ENCODE measurements around the gene MAP4K3. TPM values are rescaled to one million over a fixed set of nuclear protein-coding genes. Genes with fewer than 3 reads are reported as not detected.

MAP4K3 gene
- total and polyA plus RNA-seq, 2 of the 4 experiments (the other 2 are of a cell fraction): 13.2 to 32.6 TPM

- Histone ChIP-seq H3K36me3 (ENCODE audit: control insufficient read depth, insufficient read depth, low read length) (peaks cover 7% of the 10 kb centered on the region), H2AK5ac (ENCODE audit: low read depth, low read length) (no peak overlapping the region), H2BK15ac (ENCODE audit: low read depth, low read length) (no peak overlapping the region), H2BK20ac (ENCODE audit: low read depth, low read length) (no peak overlapping the region), H3K23ac (ENCODE audit: low read depth, low read length) (no peak overlapping the region), H4K5ac (ENCODE audit: low read depth, low read length) (no peak overlapping the region), H3K27ac (ENCODE audit: insufficient read depth, low read length) (no peak overlapping the region), H3K9me1 (ENCODE audit: insufficient read depth, low read length) (peaks cover 5% of the 10 kb centered on the region), H4K91ac (ENCODE audit: insufficient read depth, low read depth, low read length) (no peak overlapping the region), H2AK9ac (replicated peaks; ENCODE audit: low read depth, low read length, poor library complexity) (no peak overlapping the region), H3K4ac (ENCODE audit: low read depth, low read length) (no peak overlapping the region), H2AFZ (replicated peaks; ENCODE audit: low read length, poor library complexity) (no peak overlapping the region), H3K9ac (ENCODE audit: low read depth, low read length) (no peak overlapping the region), H3K56ac (ENCODE audit: extremely low read depth, insufficient read depth, low read length) (no peak overlapping the region), H3K79me1 (ENCODE audit: low read depth in 1 of 2, low read length in 2 of 2) (peaks cover 8 to 9% of the 10 kb centered on the region in 2 experiments; a peak in 3 of 4 replicates), H3K14ac (replicated peaks; ENCODE audit: low read depth, low read length) (no peak overlapping the region), H3K4me1 (ENCODE audit: control insufficient read depth, insufficient read depth, low read length) (no peaks in the 10 kb centered on the region; the same call in 1 of the 2 replicates), H3K4me2 (ENCODE audit: low read depth, low read length) (no peak overlapping the region), H4K8ac (ENCODE audit: low read depth in 2 of 2, low read length in 2 of 2) (no peak overlapping the region), H3K9me3 (ENCODE audit: control insufficient read depth, insufficient read depth, low read length) (no peaks in the 10 kb centered on the region), H4K20me1 (ENCODE audit: insufficient read depth, low read length) (no peaks in the 10 kb centered on the region; the same call in 1 of the 2 replicates), H3K18ac (ENCODE audit: low read depth, low read length) (no peak overlapping the region), H2BK5ac (ENCODE audit: low read depth, low read length, poor library complexity, severe bottlenecking) (no peak overlapping the region), H2BK120ac (ENCODE audit: low read depth, low read length) (no peak overlapping the region), H3K4me3 (ENCODE audit: insufficient read depth, low read depth, low read length) (no peak overlapping the region), H3K27me3 (ENCODE audit: control insufficient read depth, insufficient read depth, low read length) (no peaks in the 10 kb centered on the region)
- in situ Hi-C loops (cut with MboI; ENCODE audit: low sequenced_read_pairs) (no loop called here), intact Hi-C loops (cut with micrococcal nuclease) (loop anchor here (10.0 kb wide), 1 partner anchor 131 kb away; the partner anchor contains the start of gene MAP4K3), dilution Hi-C loops (cut with HindIII; ENCODE audit: low sequenced_read_pairs, unreplicated experiment) (no loop called here)
- POLR2A ChIA-PET (ENCODE audit: unreplicated experiment): no interaction called here
- CTCF ChIA-PET: no interaction called here
- ATAC-seq (ENCODE audit: low read depth) (no peak), DNase-seq (no peak)
- TF ChIP-seq MAFK (IDR thresholded peaks at IDR 0.05; ENCODE audit: low read depth, low read length) (no peak), FOS (IDR thresholded peaks at IDR 0.05; ENCODE audit: low read depth, low read length) (no peak), CEBPB (IDR thresholded peaks at IDR 0.05; ENCODE audit: low read depth, low read length) (no peak), CHD1 (IDR thresholded peaks at IDR 0.05; ENCODE audit: low read depth, low read length) (no peak), RCOR1 (IDR thresholded peaks at IDR 0.05; ENCODE audit: insufficient replicate concordance, low read length) (no peak), RFX5 (IDR thresholded peaks at IDR 0.05; ENCODE audit: low read depth, low read length) (no peak), MXI1 (IDR thresholded peaks at IDR 0.05; ENCODE audit: borderline replicate concordance, low read depth, low read length) (no peak), NFE2L2 (IDR thresholded peaks at IDR 0.05; ENCODE audit: low read depth, low read length) (no peak), SMC3 (IDR thresholded peaks at IDR 0.05; ENCODE audit: low read depth, low read length) (no peak), ELK1 (IDR thresholded peaks at IDR 0.05; ENCODE audit: borderline replicate concordance, low read depth, low read length) (no peak)
- no CpG with 5 or more reads among the region's 1 CpG for WGBS, 2 experiments (ENCODE audit: extremely low coverage in 2 of 2, insufficient read length in 1 of 2)
- BruUV-seq (replicated peaks): no TSS peak
Observed at GRCh38 chr2:39304200-39304599, 132.9 kb downstream of the MAP4K3 start.

All from IMR-90 (cell line).